ENCODE measurements around the gene MAPKAP1.

DNA sequence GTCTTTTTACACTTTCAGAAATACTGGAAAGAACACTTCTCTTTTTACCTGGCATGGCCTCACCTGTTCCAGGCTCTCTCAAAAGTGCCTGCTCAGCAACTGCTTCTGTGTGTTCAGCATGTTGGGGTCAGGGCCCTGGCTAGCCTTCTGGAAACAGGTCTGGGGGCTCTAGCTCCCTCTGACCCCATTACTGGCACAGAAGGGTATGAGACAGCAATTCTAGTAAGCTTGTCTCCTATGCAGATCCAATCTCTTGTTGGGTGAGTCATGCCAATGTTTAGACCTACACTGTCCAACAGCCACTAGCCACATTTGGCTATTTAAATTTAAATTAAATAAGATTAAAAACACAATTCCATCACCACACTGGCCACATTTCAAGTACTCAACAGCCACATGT lies 80.8 kb downstream of the MAPKAP1 start:
- no peak for TF ChIP-seq ZNF879 (CRISPR knock-in tag; IDR thresholded peaks at IDR 0.05)
- no peak for TF ChIP-seq POLR2AphosphoS2 (IDR thresholded peaks at IDR 0.05; ENCODE audit: low read depth, low read length)
- no peak for TF ChIP-seq MYNN (CRISPR knock-in tag; IDR thresholded peaks at IDR 0.05; ENCODE audit: low read depth)
- TF ChIP-seq CHD4 (IDR thresholded peaks at IDR 0.05; ENCODE audit: borderline replicate concordance, low read length): no peak
- no peak for TF ChIP-seq ASH2L (IDR thresholded peaks at IDR 0.05; ENCODE audit: insufficient read length, low read depth, low read length)
- TF ChIP-seq, protein P1, sequence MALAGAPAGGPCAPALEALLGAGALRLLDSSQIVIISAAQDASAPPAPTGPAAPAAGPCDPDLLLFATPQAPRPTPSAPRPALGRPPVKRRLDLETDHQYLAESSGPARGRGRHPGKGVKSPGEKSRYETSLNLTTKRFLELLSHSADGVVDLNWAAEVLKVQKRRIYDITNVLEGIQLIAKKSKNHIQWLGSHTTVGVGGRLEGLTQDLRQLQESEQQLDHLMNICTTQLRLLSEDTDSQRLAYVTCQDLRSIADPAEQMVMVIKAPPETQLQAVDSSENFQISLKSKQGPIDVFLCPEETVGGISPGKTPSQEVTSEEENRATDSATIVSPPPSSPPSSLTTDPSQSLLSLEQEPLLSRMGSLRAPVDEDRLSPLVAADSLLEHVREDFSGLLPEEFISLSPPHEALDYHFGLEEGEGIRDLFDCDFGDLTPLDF (CRISPR knock-in tag; IDR thresholded peaks at IDR 0.05): no peak
- TF ChIP-seq, protein P2, sequence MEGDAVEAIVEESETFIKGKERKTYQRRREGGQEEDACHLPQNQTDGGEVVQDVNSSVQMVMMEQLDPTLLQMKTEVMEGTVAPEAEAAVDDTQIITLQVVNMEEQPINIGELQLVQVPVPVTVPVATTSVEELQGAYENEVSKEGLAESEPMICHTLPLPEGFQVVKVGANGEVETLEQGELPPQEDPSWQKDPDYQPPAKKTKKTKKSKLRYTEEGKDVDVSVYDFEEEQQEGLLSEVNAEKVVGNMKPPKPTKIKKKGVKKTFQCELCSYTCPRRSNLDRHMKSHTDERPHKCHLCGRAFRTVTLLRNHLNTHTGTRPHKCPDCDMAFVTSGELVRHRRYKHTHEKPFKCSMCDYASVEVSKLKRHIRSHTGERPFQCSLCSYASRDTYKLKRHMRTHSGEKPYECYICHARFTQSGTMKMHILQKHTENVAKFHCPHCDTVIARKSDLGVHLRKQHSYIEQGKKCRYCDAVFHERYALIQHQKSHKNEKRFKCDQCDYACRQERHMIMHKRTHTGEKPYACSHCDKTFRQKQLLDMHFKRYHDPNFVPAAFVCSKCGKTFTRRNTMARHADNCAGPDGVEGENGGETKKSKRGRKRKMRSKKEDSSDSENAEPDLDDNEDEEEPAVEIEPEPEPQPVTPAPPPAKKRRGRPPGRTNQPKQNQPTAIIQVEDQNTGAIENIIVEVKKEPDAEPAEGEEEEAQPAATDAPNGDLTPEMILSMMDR (CRISPR knock-in tag; IDR thresholded peaks at IDR 0.05): no peak
- TF ChIP-seq KMT2A (CRISPR knock-in tag; IDR thresholded peaks at IDR 0.05): no peak

Data from HepG2 (cell line).